Body of pancreas (tissue), 4 donors: ENCODE results near the gene TBL1X.

ENCODE experiments used
- POLR2A ChIP-seq, 3 donors: fragments of 450-650 bp; IDR thresholded peaks; one replicate each; pipeline ENCODE4 v1.6.1; 2016; ENCODE audit warnings: antibody characterized with exemption in 3 of 3, mild to moderate bottlenecking in 2 of 3
- TF ChIP-seq, protein P1 (sequence below), 7 experiments: fragments of 450-650 bp in 4 of 7; fragments of 200-600 bp in 3 of 7; sonication (generic) in 3 of 7; IDR thresholded peaks; one replicate each; pipeline ENCODE4 v1.5.1; 2016 to 2019; ENCODE audit warnings: antibody characterized with exemption in 7 of 7

DNA sequence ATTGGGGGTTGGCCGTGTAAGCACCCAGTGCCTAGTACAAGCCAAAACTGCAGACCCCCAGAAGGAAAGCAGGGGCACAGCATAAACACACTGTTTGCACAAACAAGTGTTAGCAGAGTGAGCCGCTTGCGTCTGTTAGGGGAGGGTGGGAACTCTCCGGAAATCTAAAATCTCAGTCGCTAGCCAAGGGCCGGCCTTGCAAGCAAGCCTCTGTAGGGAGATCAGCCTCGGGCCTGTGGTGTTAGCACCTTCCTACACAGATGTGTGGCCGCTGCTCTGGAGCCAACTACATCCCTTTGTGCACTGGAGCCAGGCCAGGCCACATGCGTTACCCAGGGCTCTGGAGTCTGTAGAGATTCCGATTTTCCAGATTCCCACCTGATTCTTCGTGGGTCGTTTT lies 233.7 kb downstream of the TBL1X start:
- TF ChIP-seq, protein P1, sequence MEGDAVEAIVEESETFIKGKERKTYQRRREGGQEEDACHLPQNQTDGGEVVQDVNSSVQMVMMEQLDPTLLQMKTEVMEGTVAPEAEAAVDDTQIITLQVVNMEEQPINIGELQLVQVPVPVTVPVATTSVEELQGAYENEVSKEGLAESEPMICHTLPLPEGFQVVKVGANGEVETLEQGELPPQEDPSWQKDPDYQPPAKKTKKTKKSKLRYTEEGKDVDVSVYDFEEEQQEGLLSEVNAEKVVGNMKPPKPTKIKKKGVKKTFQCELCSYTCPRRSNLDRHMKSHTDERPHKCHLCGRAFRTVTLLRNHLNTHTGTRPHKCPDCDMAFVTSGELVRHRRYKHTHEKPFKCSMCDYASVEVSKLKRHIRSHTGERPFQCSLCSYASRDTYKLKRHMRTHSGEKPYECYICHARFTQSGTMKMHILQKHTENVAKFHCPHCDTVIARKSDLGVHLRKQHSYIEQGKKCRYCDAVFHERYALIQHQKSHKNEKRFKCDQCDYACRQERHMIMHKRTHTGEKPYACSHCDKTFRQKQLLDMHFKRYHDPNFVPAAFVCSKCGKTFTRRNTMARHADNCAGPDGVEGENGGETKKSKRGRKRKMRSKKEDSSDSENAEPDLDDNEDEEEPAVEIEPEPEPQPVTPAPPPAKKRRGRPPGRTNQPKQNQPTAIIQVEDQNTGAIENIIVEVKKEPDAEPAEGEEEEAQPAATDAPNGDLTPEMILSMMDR (IDR thresholded peaks at IDR 0.05) = no peak
- TF ChIP-seq POLR2A (IDR thresholded peaks at IDR 0.05) = no peak
